Activated CD8-positive, alpha-beta memory T cell treated with anti-CD3 and anti-CD28 coated beads, Interleukin-2, amount 50 U/mL, for 24 hours (primary cell): ENCODE results near the gene AHI1.
"Not testable (repeated sequence)": the region's sequence is repeated elsewhere in the genome, so short reads cannot be mapped to it uniquely, and the experiment has no call there.

Experiments
- DNase-seq: peaks from one replicate; pipeline ENCODE4 v3.0.0-alpha.2; 2020; ENCODE audit errors: extremely low read depth

The AHI1 gene

GRCh38 chr6:135261872-135262725, 235.4 kb downstream of the AHI1 start:
- DNase-seq, result no peak

- DNase-seq, result no peak
Measured at GRCh38 chr6:135260612-135261011, 236.9 kb downstream of the AHI1 start.

DNA sequence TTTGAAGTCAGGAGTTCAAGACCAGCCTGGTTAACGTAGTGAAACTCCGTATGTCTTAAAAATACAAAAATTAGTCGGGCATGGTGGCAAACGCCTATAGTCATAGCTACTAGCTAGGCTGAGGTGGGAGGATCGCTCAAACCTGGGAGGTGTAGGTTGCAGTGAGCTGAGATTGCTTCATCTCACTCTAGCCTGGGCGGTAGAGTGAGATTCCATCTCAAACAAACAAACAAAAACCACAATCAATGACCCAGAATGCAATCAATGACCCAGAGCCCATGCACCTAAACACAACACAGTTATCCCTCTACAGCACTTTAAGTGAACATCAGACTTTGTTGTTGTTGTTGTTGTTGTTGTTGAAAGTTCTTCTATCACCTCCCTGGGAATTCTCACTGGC, 238.6 kb downstream of the AHI1 start:
- no peak for DNase-seq

DNA sequence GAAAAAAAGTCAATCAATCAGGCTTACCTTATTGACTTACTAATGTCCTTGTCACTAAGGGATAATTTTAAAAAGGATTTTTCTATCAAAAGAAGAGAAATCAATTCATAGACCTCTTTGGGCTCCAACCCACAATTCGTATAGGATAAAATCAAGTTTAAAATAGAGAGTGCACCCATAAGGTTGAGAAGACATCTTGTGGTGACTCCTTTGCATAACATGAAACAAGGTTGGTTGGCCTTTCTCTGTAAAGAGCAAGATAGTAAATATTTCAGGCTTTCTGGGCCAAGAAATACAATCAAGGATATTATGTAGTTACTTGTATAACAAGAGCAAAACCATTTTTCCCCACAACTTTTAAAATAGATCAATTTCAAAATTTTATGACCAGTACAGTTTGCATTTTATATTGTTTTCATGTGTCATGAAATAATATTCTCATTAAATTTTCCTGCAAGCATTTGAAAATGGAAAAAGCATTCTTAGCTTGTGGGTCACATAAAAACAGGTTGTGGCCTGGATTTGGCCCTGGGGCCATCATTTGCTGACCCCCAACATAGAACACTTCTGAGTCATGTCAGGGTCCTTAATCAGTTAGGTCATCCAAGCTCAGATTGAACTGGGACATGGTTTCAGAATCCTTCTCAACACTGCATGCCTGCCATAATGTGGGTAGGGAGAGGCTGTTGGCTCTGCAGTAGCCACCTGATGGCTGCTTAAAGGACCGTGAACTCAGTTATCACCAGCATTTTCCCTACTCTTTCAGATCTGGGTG, 239.7 kb downstream of the AHI1 start:
- DNase-seq, result no peak

- no peak for DNase-seq
Measured at GRCh38 chr6:135256866-135257265, 240.7 kb downstream of the AHI1 start.

DNA sequence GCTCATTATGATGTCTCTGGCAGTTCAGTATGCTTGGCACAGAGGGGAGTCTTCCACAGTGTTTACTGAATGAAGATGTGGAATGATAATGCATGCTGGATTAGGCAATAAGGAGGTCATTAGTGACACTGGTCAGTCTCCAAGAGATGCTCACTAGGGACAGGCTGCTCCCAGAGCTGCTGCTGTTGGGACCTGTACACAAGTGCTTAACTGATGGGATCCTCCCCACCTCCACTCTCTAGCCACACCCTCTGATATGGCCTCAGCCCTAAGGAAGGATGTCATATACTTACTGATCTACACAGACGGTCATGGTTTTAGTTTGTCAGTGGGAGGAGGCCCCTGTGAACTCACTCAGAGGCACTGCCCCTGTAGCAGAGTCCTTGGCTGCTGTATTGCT, 243.1 kb downstream of the AHI1 start:
- no peak for DNase-seq

- DNase-seq, result no peak
Measured at GRCh38 chr6:135251498-135252441, 245.8 kb downstream of the AHI1 start.

- DNase-seq, result no peak
Measured at GRCh38 chr6:135250751-135251497, 246.6 kb downstream of the AHI1 start.

DNA sequence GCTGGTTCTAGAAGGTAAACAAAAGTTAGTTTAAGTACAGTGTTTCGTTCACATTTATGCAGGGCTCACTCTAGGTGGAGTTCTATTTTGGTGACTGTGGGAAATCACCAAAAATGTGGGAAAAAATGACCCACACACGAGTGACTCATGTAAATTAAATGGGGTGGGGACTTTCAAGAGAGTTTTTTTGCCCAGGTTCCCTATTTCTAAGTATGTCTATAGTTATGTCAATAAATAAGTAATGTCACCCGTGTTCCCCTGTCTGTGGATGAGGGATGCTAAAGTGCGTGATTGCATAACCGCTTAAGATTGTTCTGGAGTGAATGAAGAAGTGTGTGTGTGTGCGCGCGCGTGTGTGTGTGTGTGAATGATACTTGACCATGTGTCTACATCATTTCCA, 247.3 kb downstream of the AHI1 start:
- no peak for DNase-seq

DNA sequence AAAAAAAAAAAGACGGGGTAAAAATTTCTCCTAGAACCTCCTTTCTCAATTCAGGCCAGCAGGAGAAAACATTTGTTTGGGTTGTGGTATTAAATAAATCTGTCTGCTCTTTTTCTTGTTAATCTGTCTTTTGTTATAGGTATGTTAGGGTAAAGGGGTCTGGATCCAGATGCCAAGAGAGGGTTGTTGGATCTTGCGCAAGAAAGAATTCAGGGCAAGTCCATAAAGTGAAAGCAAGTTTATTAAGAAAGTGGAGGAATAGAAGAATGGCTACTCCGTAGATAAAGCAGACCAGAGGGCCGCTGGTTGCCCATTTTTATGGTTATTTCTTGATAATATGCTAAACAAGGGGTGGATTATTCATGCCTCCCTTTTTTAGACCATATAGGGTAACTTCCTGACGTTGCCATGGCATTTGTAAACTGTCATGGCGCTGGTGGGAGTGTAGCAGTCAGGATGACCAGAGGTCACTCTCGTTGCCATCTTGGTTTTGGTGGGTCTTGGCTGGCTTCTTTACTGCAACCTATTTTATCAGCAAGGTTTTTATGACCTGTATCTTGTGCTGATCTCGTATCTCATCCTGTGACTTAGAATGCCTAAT, 251.0 kb downstream of the AHI1 start:
- DNase-seq, result not testable (repeated sequence)

- DNase-seq, result no peak
Measured at GRCh38 chr6:135244805-135245204, 252.7 kb downstream of the AHI1 start.

GRCh38 chr6:135243871-135244796, 253.4 kb downstream of the AHI1 start:
- DNase-seq, result no peak

- DNase-seq, result no peak
Measured at GRCh38 chr6:135240711-135241110, 256.8 kb downstream of the AHI1 start.

- DNase-seq, result no peak
Measured at GRCh38 chr6:135236732-135237131, 260.8 kb downstream of the AHI1 start.

DNA sequence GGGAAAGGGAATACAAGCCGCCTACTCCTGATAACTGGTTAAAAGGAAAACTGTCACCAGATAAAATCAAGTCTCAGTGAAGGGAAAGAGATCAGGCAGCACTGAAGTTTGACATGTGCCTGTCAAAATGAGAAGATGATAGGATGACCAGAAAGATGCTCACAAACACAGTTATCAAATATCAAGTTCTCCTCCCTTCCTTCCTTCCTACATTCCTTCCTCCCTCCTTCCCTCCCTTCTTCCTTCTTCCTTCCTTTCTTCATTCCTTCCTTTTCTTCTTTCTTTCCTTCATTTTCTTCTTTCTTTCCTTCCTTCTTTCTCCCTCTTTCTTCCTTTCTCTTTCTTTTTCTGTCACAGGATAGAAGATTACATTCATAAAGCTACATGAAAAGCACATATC, 261.2 kb downstream of the AHI1 start:
- no peak for DNase-seq

DNA sequence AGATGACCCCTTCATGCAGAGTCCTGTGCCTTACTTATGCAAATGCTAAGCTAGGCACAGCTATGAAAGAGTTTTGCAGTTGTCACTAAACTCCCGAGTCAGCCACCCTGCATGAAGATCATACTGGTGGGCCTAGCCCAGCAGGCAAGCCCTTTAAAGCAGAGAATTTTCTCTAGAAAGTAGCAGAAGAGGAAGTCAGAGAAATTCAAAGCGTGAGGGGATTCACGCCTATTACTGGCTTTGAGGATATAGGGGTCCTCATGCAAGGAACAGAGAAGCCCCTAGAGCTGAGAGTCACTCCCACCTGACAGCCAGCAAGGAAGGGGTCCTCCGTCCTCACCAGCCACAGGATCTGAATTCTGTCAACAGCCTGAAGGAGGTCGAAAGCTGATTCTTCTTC, 261.8 kb downstream of the AHI1 start:
- no peak for DNase-seq

GRCh38 chr6:135234492-135234780, 263.1 kb downstream of the AHI1 start:
- DNase-seq, result no peak

- no peak for DNase-seq
Measured at GRCh38 chr6:135233686-135234491, 263.7 kb downstream of the AHI1 start.
